NT2/D1 (cell line): Measurements from ENCODE around the gene SLC35A1.

Experiments
- DNase-seq: peaks from one replicate; pipeline ENCODE4 v3.0.0-alpha.2; 2011; ENCODE audit warnings: low read depth, low spot score
- H3K27me3 ChIP-seq: 2 replicates; pipeline ENCODE4 v1.6.0; 2011; ENCODE audit warnings: mild to moderate bottlenecking; ENCODE audit not compliant: insufficient read length, insufficient read depth
- H3K36me3 ChIP-seq: 2 replicates; pipeline ENCODE4 v1.6.1; 2011; ENCODE audit warnings: mild to moderate bottlenecking, low read length, mixed read lengths; ENCODE audit not compliant: insufficient read depth, insufficient read length
- H3K4me1 ChIP-seq: 2 replicates; pipeline ENCODE4 v1.5.1; 2011; ENCODE audit not compliant: insufficient read depth, insufficient read length
- H3K4me3 ChIP-seq: 2 replicates; pipeline ENCODE4 v1.5.1; 2011; ENCODE audit warnings: low read depth; ENCODE audit not compliant: insufficient read length
- H3K9ac ChIP-seq: 2 replicates; pipeline ENCODE4 v1.6.0; 2011; ENCODE audit warnings: low read depth; ENCODE audit not compliant: insufficient read length
- H3K9me3 ChIP-seq: 2 replicates; pipeline ENCODE4 v1.5.1; 2011; ENCODE audit warnings: mild to moderate bottlenecking, low read length; ENCODE audit not compliant: insufficient read depth
- SUZ12 ChIP-seq: IDR thresholded peaks from 2 replicates; pipeline ENCODE4 v1.6.1; 2011; ENCODE audit not compliant: insufficient read length, insufficient read depth; ENCODE audit errors: extremely low read depth
- YY1 ChIP-seq: IDR thresholded peaks from 2 replicates; pipeline ENCODE4 v1.6.1; 2011; ENCODE audit not compliant: insufficient read length, insufficient read depth
- ZNF274 ChIP-seq: IDR thresholded peaks from 2 replicates; pipeline ENCODE4 v1.6.1; 2011; ENCODE audit warnings: mild to moderate bottlenecking, low read depth, low read length

The SLC35A1 gene

DNA sequence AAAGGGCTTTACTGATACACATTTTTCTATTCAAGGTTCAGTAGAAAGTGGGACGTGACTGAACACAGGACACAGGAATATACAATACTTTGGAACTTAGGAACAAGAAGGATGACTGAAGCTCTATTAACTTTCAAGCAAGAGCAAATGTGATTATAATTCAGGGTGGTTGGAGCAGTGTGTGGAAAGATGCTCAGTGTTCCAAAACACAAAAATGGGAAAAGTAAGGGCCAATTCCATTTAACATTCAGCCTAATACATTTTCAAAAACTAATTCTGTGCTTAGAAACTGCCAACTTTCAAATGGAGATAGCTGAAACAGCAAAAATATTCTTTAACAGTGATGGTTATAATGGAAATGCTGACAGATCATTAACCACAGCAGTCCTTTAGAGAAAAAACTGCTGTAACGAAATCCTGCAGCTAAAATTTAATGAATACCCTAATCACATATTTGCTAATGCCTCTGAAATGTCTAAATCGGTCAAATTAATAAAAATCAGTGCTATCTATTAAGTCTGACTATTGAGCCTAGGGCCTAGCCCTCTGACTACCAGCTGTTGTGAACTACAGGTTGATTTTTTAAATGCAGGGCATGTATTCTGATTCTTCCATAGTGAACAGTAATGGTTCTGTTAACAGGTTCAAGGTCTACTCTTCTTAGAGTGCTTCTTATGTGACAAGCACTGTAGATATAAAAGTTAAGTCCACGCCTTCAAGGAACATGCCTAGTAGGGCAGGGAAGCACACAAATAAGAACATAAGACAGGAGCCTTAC, 71.1 kb downstream of the SLC35A1 start:
- DNase-seq: no peak
- H3K36me3 ChIP-seq: peaks cover 40% of the 10 kb centered on the region
- no peaks in the 10 kb centered on the region for H3K4me1 ChIP-seq
- H3K9ac ChIP-seq: no peak overlapping the region
- TF ChIP-seq ZNF274 (no peak), YY1 (no peak), SUZ12 (no peak)
- peaks cover 23% of the 10 kb centered on the region for H3K9me3 ChIP-seq
- no peak overlapping the region for H3K4me3 ChIP-seq
- H3K27me3 ChIP-seq: no peaks in the 10 kb centered on the region

DNA sequence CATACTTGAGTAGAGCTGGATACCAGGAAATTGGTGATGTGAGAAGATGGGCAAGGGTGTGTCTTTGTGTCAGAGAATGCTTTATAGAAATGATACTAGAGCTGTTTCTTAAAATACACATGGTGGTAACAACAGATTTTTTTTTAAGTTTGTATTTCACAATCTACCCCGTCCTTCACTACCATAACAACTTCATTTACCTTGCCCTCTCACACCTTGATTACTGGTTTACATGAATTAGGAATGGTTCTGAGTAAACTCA, 71.6 kb downstream of the SLC35A1 start:
- Histone ChIP-seq H3K9ac (no peak overlapping the region), H3K36me3 (peaks cover 41% of the 10 kb centered on the region), H3K27me3 (no peaks in the 10 kb centered on the region), H3K9me3 (peaks cover 19% of the 10 kb centered on the region), H3K4me1 (no peaks in the 10 kb centered on the region), H3K4me3 (no peak overlapping the region)
- TF ChIP-seq ZNF274: no peak
- no peak for TF ChIP-seq YY1
- TF ChIP-seq SUZ12: no peak
- no peak for DNase-seq

- H3K9ac ChIP-seq: no peak overlapping the region
- no peaks in the 10 kb centered on the region for H3K4me1 ChIP-seq
- no peaks in the 10 kb centered on the region for H3K27me3 ChIP-seq
- TF ChIP-seq YY1 (no peak), ZNF274 (no peak), SUZ12 (no peak)
- no peak for DNase-seq
- H3K36me3 ChIP-seq: peaks cover 39% of the 10 kb centered on the region
- H3K4me3 ChIP-seq: no peak overlapping the region
- no peaks in the 10 kb centered on the region for H3K9me3 ChIP-seq
These were observed 79.0 kb downstream of the SLC35A1 start for GRCh38 chr6:87551799-87552198.

GRCh38 chr6:87553159-87553765, 80.5 kb downstream of the SLC35A1 start:
- Histone ChIP-seq H3K9ac (no peak overlapping the region), H3K4me1 (no peaks in the 10 kb centered on the region), H3K27me3 (no peaks in the 10 kb centered on the region), H3K9me3 (no peaks in the 10 kb centered on the region), H3K4me3 (no peak overlapping the region), H3K36me3 (peaks cover 47% of the 10 kb centered on the region)
- TF ChIP-seq ZNF274: no peak
- TF ChIP-seq SUZ12: no peak
- DNase-seq: no peak

GRCh38 chr6:87555506-87555905, 82.7 kb downstream of the SLC35A1 start:
- Histone ChIP-seq H3K9me3 (no peaks in the 10 kb centered on the region), H3K9ac (no peak overlapping the region), H3K4me1 (no peaks in the 10 kb centered on the region), H3K4me3 (no peak overlapping the region), H3K36me3 (peaks cover 43% of the 10 kb centered on the region), H3K27me3 (no peaks in the 10 kb centered on the region)
- no peak for DNase-seq
- TF ChIP-seq YY1: no peak
- TF ChIP-seq SUZ12: no peak
- TF ChIP-seq ZNF274: no peak

- no peak overlapping the region for H3K9ac ChIP-seq
- H3K27me3 ChIP-seq: no peaks in the 10 kb centered on the region
- H3K9me3 ChIP-seq: no peaks in the 10 kb centered on the region
- peaks cover 52% of the 10 kb centered on the region for H3K36me3 ChIP-seq
- no peak for DNase-seq
- H3K4me1 ChIP-seq: no peaks in the 10 kb centered on the region
- TF ChIP-seq ZNF274: no peak
- no peak for TF ChIP-seq SUZ12
- TF ChIP-seq YY1: no peak
- H3K4me3 ChIP-seq: no peak overlapping the region
These were observed 85.7 kb downstream of the SLC35A1 start for GRCh38 chr6:87558446-87558845.

DNA sequence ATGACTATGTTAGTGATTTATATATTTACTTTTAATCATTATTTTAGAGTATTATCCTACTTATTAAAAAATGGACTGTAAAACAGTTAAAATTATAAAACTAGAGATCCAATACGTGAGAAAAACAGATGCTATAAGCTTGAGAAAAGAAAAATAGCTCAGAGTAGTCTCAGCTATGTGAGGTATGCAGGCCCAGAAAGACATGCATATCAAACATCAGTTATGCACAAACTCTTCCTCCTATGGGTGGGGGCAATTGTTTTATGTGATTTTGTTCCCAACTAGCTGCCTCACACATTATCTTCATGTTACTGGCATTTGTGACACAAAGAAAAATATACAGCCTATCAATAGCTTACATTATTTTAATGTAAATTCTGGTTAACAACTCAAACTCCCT, 88.2 kb downstream of the SLC35A1 start:
- TF ChIP-seq ZNF274: no peak
- TF ChIP-seq YY1: no peak
- no peak for TF ChIP-seq SUZ12
- H3K36me3 ChIP-seq: peaks cover 52% of the 10 kb centered on the region
- DNase-seq: no peak

More for the DNA sequence above, 88.2 kb downstream of the SLC35A1 start:
- Histone ChIP-seq H3K4me1 (no peaks in the 10 kb centered on the region), H3K9me3 (no peaks in the 10 kb centered on the region), H3K9ac (no peak overlapping the region), H3K27me3 (no peaks in the 10 kb centered on the region), H3K4me3 (no peak overlapping the region)
